GM19438 (cell line): ENCODE data around the gene SLC6A2.
"Not testable (repeated sequence)": the region's sequence is repeated elsewhere in the genome, so short reads cannot be mapped to it uniquely, and the experiment has no call there.

ENCODE experiments used
- ATAC-seq: cut with Tn5 transposase; IDR thresholded peaks from one replicate; pipeline ENCODE4 v1.9.1; 2021; ENCODE audit warnings: low read depth; ENCODE audit not compliant: unreplicated experiment

The SLC6A2 gene

DNA sequence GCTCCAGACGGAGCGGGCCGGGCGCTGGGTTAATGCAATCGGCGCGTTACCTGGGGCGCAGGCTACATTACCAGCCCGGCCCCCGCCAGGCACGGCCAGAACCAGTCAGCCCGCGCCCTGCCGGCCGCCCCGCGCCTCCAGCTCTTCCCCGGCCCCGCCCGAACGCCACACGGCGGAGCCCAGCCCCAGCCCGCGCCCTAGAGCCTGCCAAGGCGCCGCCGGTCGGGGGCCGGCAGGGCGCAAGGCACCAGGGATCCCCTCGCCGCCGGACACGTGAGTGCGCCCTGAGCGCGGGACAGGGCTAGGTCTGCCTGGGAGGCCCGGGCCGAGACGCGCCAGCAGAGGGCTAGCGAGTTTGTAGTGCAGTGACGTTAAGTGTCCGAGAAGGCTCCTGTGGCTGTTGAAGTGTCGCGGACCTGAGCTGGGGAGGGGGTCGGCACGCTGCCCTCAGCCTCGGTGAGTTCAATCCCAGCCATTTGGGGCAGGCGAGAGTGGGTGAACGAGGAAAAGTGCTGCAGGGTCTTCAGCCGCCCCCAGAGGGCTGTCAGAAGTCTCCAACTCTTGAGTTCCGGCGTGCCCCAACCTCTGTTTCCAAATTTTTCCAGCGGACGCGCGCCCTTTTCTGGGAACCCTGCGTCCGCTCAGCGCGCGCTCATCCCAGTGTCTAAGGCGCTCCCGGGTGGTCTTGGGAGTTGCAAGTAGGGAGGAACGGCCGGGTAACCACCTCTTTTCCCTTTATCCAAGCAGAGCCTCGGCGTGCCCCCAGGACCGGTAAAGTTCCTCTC, at the start of gene SLC6A2:
SLC6A2 (plus strand) TSS at position 92 of the 785 bp plus-strand sequence. CDS start 707 bp downstream, outside the sequence.
- no peak for ATAC-seq

- no peak for ATAC-seq
Observed at GRCh38 chr16:55613613-55614335, 42.0 kb upstream of the SLC6A2 start.

DNA sequence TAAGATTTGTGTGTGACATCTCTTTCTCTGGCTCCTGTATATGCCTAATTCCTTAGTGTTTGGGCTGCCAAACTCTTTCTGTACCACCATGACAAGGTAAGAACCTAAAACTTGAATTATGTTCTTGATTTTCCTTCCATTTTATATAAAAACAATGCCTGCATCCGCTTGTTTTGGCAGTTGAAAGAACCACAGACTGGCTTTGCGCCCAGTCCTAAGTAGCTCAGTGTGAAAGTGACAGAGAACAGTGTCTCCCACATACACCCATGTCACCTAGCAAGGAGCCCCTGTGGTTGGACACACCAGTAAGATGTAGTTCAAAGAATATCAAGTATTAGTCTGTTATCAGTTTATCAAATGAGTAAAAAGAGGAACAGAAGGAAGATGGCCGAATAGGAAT, 40.7 kb upstream of the SLC6A2 start:
- ATAC-seq = no peak

DNA sequence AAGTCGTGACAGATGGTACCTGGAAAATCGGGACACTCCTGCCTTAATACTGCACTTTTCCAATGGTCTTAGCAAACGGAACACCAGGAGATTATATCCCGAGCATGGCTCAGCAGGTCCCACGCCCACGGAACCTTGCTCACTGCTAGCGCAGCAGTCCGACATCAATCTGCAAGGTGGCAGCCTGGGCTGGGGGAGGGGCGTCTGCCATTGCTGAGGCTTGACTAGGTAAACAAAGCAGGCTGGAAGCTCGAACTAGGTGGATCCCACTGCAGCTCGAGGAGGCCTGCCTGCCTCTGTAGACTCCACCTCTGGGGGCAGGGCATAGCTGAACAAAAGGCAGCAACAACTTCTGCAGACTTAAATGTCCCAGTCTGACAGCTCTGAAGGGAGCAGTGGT, 40.1 kb upstream of the SLC6A2 start:
- ATAC-seq = not testable (repeated sequence)

- ATAC-seq = no peak
Observed at GRCh38 chr16:55621771-55622170, 34.0 kb upstream of the SLC6A2 start.

GRCh38 chr16:55622272-55622671, 33.5 kb upstream of the SLC6A2 start:
- ATAC-seq = no peak

DNA sequence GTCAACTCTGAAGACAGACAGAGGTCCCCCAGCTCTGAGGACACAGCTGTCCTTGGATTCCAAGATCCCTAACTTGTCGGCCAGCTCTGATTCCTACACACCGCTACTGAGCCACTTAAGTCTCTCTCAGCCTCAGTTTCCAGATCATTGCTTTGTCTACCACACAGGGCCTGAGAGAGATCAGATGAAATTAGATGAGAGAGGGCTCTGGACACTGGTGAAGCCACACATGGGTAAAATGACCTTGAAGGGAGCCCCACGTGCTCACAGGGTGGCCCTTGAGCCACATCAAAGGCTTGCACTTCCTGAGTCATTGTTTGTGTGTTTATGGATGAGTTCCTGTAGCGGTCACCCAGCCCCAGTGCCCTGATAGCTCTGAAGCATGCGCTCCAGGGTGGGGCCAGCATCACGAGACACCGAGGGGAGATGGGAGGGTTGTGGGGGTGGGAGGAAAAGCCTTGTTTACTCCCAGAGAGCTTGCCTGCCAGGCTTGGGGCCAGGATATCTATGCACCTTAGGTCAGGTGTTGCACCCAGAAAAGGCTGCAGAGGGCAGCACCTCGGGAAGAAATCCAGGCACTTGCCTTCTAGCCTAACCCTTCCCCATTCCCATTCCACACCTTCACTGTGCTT, 32.7 kb upstream of the SLC6A2 start:
- no peak for ATAC-seq

GRCh38 chr16:55623640-55624039, 32.1 kb upstream of the SLC6A2 start:
- ATAC-seq = no peak

DNA sequence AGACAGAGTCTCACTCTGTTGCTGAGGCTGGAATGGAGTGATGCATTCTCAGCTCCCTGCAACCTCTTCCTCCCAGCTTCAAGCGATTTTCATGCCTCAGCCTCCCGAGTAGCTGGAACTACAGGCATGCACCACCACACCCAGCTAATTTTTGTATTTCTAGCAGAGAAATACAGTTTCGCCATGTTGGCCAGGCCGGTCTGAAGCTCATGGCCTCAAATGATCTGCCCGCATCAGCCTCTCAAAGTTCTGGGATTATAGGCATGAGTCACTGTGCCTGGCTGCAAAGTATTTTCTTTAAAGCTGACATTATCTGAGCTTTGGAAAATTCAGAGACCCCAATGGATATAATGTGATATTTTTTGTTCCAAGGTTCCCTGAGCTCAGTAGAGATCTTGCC, 31.1 kb upstream of the SLC6A2 start:
- no peak for ATAC-seq

GRCh38 chr16:55625843-55626242, 29.9 kb upstream of the SLC6A2 start:
- no peak for ATAC-seq

DNA sequence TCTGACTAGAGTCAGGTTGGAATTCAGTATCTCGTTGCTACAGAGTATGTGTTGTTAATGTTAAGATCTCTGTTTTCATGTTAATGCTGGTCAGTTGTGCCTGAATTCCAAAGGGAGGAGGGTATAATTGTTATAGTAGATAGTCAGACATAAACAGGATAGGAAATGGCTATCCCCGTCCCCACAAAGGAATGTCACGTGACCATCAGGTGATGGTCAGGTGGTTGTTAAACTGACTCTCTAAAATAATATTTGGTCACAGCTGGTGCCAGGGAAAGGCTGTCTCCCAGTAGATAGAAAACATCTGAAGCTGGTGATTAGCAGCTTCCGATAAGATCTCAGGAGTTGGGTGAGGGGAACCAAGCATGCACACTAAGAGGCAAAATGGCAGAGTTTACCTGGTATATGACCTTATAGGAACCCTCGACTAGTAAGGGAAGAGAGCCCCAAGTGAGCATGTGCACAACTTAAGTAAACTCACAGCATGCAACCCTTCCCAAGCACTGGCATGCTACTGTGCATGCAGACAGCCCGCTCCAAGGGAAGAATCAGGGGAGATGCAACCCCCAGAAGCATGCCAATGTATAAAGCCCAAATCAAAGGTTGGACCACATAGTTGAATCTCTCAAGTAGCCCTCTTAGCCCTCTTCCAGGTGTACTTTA, 27.4 kb upstream of the SLC6A2 start:
- ATAC-seq = no peak

DNA sequence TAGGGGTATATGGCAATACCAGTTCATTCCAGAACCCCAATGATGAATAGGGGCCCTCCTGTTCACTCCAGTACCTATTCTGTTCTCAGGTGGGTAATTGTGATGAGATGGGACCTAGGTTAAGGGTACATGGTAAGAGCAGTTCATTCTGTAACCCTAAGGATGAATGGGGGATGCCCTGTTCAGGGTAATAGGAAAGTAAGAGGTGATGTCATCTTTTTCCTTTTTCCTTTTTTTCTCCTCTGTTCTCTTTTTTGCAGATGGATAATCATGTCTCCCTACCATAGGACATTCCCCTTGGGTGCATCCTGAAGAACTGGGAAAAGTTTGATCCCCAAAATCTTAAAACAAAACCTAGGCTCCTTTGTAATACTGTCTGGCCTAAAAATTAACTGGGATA, 25.0 kb upstream of the SLC6A2 start:
- no peak for ATAC-seq

DNA sequence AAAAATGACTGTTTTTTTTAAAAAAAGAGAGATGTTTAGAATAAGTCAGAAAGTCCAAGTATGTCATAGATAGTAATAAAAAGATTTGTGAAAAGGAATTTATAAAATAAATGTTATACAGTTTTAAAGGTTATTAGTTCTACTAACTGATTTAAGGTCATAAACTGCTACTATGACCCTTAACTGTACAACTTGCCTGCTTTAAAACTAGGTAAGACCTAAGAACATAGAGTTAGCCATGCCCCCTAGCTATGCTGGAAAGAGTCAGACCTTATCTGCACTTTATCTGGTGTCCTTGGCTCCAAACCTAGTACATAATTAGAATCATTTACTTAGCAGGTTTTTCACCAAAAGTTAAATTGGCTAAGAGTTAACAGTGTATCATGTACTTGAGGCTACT, 23.5 kb upstream of the SLC6A2 start:
- ATAC-seq = no peak

GRCh38 chr16:55634193-55634592, 21.6 kb upstream of the SLC6A2 start:
- ATAC-seq = no peak

GRCh38 chr16:55638256-55638655, 17.5 kb upstream of the SLC6A2 start:
- no peak for ATAC-seq

- ATAC-seq = no peak
Observed at GRCh38 chr16:55640701-55641327, 15.0 kb upstream of the SLC6A2 start.

DNA sequence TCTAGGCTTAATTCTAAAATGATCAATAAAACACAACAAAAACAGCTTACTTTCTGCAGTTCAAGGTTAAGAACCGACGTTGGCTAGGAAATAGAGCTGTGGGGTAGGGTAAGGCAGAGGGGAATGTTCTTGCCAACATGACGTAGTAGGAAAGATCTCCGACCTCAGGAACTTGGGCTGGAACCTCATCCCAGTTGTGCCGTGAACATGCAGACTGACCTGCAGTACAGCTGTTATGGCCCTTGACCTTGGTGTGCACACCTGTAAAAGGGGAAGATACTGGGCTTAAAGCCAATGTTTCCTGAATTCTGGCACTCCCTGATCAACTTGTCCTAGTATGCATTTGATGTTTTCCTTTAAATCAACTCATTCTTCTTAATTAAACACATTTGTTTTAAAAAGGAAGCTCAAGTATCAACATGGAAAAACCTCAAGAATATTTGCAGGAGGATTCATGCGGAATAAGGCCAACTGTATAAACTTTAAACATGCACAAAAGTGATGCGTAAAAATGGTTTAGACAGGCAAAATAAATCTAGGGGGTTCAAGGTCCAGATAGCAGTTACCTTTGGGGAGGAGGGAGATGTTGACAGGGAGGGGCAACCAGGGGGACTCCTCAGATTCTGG, 14.2 kb upstream of the SLC6A2 start:
- ATAC-seq = no peak

DNA sequence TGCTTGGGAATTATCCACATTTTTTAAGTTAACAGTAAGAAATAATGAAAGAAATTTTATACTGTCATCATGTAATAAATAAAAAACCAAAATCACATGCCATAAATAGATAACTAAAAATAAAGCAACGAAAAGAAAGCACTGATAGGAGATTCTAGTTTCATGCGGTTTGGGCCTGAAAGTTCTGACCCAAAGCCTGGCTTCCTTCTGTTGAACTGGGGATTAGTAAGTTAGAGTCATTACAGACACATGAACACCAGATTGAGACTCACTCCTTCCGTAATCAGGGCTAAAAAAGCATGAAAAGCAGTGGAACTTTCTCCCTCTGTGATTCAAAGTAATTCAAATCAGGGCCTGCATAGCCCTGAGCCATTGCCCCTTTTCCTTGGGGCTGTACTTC, 13.2 kb upstream of the SLC6A2 start:
- no peak for ATAC-seq

DNA sequence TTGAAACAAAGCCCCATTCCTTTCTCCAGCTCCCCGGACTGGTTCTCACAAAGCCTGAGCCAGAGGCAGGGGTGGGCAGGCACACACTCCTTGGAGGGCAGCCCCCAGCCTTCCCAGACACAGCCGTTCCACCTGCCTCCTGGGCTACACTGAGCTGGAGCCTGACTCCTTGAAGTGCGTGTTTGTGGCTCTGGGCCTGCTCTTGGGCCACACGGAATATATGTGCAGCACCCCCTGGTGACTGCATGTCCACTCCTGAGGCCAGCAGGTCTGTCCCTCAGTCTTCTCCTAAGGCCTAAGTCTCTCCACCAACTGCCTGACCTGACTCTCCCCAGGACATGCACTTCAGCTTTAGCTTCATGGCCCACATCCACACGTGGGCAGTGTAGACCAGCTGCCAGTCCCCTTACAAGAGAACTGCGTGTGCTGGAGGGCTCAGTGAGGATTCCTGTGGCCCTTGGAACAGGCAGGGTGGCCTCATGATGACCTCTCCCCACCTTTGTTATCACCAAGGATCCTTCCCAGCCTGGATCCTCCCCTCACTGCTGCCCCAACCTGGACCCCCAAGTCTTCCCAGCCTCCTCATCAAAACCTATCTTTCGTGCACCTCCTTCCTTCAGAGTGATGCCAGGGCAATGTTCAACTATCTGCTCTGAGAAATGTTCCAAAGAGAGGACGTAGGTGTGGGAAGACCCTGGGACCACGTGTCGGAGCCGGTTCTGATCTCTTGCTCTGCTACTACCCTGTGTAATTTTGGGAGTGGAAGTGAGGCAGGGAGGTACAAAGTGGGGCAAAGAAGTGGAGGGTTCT, 12.4 kb upstream of the SLC6A2 start:
- ATAC-seq = no peak
